GM13977 (cell line): Measurements from ENCODE around the gene TINAGL1.
A peak's percentile ranks its signal among the peaks of the same experiment; 100 is the strongest.

Experiments
- DNase-seq: peaks from one replicate; pipeline ENCODE4 v3.0.0; 2012; ENCODE audit warnings: low spot score
- CTCF ChIP-seq: IDR thresholded peaks from 2 replicates; pipeline ENCODE4 v1.5.1; 2012; ENCODE audit warnings: mild to moderate bottlenecking, control low read depth; ENCODE audit not compliant: insufficient read depth; ENCODE audit errors: extremely low read depth, missing control alignments
- in situ Hi-C: fragments of 300-500 bp; cut with MboI; formaldehyde crosslinking; loops from one replicate; pipeline ENCODE4 v1.12.0; 2022; ENCODE audit warnings: low sequenced_read_pairs, low pct_unique_long_range_greater_than_20kb, mixed read lengths, inconsistent platforms; ENCODE audit not compliant: unreplicated experiment

The TINAGL1 gene

GRCh38 chr1:31541194-31541593 is 35.1 kb upstream of the TINAGL1 start:
- no peak for TF ChIP-seq CTCF
- no peak for DNase-seq
- in situ Hi-C loops = loop anchor here (10.0 to 25.0 kb wide), 2 partner anchors 104 to 376 kb away; no protein-coding TSS in a partner anchor

GRCh38 chr1:31545927-31546540 is 30.3 kb upstream of the TINAGL1 start:
- DNase-seq = no peak
- no peak for TF ChIP-seq CTCF
- in situ Hi-C loops = loop anchor here (10.0 to 25.0 kb wide), 2 partner anchors 109 to 381 kb away; no protein-coding TSS in a partner anchor

- in situ Hi-C loops = loop anchor here (10.0 to 25.0 kb wide), 2 partner anchors 111 to 384 kb away; no protein-coding TSS in a partner anchor
- DNase-seq = no peak
- TF ChIP-seq CTCF = no peak
Measured at GRCh38 chr1:31548534-31548906, 27.8 kb upstream of the TINAGL1 start.

GRCh38 chr1:31548907-31549808 is 27.2 kb upstream of the TINAGL1 start:
- TF ChIP-seq CTCF = peak; percentile 86
- in situ Hi-C loops = loop anchor here (10.0 to 25.0 kb wide), 2 partner anchors 112 to 384 kb away; no protein-coding TSS in a partner anchor
- DNase-seq = peak; percentile 85

GRCh38 chr1:31549809-31550620 is 26.3 kb upstream of the TINAGL1 start:
- in situ Hi-C loops = loop anchor here (10.0 to 25.0 kb wide), 2 partner anchors 113 to 385 kb away; no protein-coding TSS in a partner anchor
- DNase-seq = peak; percentile 48

More at GRCh38 chr1:31549809-31550620, 26.3 kb upstream of the TINAGL1 start:
- no peak for TF ChIP-seq CTCF
